Right renal pelvis (tissue), 4 donors: ENCODE results near the gene CTTNBP2NL. TPM values are rescaled to one million over a fixed set of nuclear protein-coding genes. Genes with fewer than 3 reads are reported as not detected.
"Not testable (repeated sequence)": the region's sequence is repeated elsewhere in the genome, so short reads cannot be mapped to it uniquely, and the experiment has no call there.

Experiments used
- DNase-seq, 4 donors: peaks; one replicate each; pipeline ENCODE4 v3.0.0-alpha.2; 2013; ENCODE audit warnings: low read depth in 4 of 4, low spot score in 3 of 4, missing footprints in 1 of 4
- polyA plus RNA-seq, 4 donors: library from polyadenylated mRNA; unstranded; fragments of 120-200 nt; gene quantifications; one replicate each; pipeline ENCODE4 v1.2.1, GENCODE V29; 2013; ENCODE audit not compliant: insufficient read length in 4 of 4

The CTTNBP2NL gene
- polyA plus RNA-seq, 4 donors, result 37.2 to 48.5 (median 47.4) TPM

DNA sequence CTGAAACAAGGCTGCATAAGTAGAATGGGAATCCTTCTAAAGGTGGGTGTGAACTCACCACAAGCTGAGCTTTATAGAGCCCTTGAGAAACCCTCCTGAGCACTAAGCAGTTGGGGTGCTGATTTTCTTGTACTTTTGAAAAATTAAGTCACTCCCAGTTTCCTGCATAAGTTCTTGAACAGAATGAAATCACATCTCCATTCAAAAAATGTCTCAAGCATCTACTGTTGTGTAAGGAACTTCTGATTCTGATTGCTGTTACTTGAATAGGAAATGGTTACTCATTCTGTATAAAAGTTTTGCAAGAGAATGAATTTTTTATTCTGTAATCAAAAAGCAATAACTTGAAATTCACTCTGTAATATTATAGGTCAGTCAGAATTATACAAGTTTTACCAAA lies 61.9 kb downstream of the CTTNBP2NL start:
- DNase-seq, result no peak

DNA sequence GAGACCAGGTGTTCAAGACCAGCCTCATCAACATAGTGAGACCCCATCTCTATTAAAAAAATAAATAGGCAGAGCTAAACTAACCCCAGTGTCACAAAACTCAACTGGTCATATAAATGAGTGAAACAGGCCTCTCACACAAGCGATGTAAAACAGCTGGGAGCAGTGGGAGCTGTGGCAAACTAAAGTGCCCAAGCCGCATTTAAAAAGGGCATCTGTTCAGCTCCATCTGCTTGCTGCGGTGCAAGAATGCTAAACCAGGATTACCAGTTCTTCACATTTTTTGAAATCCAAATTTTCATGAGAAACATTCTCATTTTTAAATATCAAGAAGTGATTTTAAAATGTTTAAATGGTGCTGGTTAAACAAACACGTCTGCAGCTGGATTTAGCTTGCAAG lies 62.7 kb downstream of the CTTNBP2NL start:
- DNase-seq, result no peak

- DNase-seq, result no peak
These were observed 64.6 kb downstream of the CTTNBP2NL start for GRCh38 chr1:112460615-112461014.

GRCh38 chr1:112461200-112461871 lies 65.3 kb downstream of the CTTNBP2NL start:
- no peak for DNase-seq

GRCh38 chr1:112462953-112463279 lies 66.9 kb downstream of the CTTNBP2NL start:
- DNase-seq, result no peak

DNA sequence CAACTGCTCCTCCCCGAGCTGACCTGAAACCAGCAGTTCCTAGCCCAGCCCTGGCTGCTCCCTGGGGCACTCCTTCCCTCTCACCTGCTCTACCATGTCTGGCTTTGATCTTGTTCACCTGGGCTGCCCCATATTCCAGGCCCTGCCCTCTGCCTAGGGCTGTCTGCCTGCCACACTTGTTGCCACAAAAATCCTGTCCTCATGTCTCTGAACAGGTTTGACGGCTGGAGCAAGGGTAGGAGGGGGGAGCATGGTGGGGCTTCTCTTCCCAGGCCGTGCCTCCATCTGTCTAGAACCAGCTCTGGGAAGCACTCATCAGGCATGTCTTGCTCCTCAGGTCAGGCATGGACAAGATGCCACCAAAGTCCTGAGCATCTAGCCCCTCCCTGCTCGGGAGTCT lies 68.5 kb downstream of the CTTNBP2NL start:
- no peak for DNase-seq

DNA sequence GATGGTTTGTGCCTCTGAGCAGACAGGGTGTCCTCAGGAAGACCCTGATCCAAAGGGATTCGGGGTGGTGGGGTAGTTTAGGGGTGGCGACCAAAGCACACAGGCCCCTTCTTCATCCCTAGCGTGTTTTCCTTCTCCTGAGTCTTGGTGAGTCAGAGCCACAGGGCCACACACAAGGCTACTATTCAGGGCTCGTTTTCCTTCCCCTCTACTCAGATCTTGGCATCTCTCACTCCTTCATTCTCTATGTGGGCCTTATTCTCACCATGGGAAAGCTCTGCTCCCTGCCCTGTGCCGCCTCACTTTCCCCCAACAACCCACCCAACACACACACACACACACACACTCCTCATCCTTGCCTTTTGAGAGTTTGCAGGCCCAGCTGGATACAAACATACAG lies 69.1 kb downstream of the CTTNBP2NL start:
- DNase-seq, result no peak

- DNase-seq, result peak; percentile 82 to 86 (median 83)
These were observed 70.2 kb downstream of the CTTNBP2NL start for GRCh38 chr1:112466078-112466660.

DNA sequence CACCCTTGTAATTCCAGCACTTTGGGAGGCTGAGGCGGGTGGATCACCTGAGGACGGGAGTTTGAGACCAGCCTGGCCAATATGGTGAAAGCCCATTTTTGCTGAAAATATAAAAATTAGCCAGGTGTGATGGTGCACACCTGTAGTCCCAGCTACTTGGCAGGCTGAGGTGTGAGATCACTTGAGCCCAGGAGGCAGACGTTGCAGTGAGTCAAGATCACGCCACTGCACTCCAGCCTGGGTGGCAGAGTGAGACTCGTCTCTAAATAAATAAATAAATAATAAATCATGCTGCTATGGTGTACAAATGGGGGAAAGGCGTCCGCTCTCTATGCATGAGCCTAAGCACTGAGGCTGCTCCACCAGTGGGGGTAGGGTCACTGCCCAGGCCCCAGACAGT lies 74.3 kb downstream of the CTTNBP2NL start:
- not testable (repeated sequence) for DNase-seq

DNA sequence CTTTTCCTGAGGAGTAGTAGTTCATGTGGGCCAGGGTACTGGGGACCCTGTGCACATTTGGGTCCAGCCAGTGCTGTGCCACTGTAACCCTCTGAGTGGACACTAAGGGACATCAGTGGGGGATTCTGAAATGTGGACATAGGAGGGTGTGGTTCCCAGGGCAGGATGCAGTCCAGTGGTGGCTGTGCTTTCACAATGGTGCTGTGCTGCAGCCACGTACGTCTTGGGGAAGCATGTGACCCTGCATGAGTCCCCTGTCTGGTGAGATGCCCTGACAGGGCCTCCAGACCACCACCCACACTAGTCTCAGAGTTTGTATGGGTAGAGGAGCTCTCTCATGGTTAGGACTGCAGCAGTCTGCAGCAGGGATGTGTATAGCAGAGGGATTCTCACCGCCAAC lies 75.0 kb downstream of the CTTNBP2NL start:
- no peak for DNase-seq

GRCh38 chr1:112472142-112472541 lies 76.1 kb downstream of the CTTNBP2NL start:
- DNase-seq, result no peak

- no peak for DNase-seq
These were observed 81.5 kb downstream of the CTTNBP2NL start for GRCh38 chr1:112477550-112477949.

DNA sequence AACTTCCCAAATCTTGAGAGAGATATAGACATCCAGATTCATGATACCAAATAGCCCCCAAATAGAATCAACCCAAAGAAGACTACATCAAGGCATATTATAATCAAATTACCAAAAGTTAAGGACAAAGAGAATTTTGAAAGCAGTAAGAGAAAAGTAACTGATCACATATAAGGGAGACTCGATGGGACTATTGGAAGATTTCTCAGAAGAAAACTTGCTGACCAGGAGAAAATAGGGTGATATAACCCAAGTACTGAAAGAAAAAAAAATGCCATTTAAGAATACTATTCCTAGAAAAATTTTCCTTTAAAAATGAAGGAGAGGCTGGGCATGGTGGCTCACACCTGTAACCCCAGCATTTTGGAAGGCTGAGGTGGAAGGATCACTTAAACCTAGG lies 82.3 kb downstream of the CTTNBP2NL start:
- no peak for DNase-seq

- not testable (repeated sequence) for DNase-seq
These were observed 90.0 kb downstream of the CTTNBP2NL start for GRCh38 chr1:112486063-112486462.

GRCh38 chr1:112487686-112488085 lies 91.7 kb downstream of the CTTNBP2NL start:
- DNase-seq, result not testable (repeated sequence)

- DNase-seq, result no peak
These were observed 92.1 kb downstream of the CTTNBP2NL start for GRCh38 chr1:112488141-112488540.

DNA sequence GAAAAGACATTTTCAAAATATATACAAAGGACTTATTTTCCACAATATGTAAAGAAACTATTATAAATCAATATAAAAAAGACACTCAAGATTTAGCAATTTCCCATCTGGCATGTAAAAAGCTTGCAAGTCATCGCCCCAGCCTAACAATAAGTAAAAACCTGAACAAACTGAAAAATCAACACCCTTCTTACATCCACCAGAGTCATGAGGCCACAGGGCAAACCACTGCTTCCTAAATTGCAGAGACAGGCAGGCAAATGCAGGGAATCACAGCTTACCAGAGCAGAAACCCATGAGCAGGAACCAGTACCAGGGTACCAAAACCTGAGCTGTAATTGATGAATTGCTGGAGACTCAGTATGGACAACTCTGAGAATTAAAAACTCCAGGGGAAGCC lies 96.1 kb downstream of the CTTNBP2NL start:
- DNase-seq, result no peak

- DNase-seq, result no peak
These were observed 97.3 kb downstream of the CTTNBP2NL start for GRCh38 chr1:112493351-112493750.

DNA sequence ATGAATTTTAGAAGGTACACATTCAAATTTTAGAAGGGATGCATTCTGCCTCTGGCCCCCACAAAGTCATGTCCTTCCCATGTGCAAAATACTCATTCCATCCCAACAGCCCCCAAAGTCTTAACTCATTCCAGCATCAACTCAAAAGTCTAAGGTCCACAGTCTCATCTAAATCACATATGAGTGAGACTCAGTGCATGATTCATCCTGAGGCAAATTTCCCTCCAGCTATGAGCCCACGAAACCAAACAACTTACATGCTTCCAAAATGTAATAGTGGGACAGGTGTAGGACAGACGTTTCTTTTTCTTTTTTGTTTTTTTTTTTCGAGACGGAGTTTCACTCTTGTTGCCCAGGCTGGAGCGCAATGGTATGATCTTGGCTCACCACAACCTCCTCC lies 100.3 kb downstream of the CTTNBP2NL start:
- DNase-seq, result no peak

DNA sequence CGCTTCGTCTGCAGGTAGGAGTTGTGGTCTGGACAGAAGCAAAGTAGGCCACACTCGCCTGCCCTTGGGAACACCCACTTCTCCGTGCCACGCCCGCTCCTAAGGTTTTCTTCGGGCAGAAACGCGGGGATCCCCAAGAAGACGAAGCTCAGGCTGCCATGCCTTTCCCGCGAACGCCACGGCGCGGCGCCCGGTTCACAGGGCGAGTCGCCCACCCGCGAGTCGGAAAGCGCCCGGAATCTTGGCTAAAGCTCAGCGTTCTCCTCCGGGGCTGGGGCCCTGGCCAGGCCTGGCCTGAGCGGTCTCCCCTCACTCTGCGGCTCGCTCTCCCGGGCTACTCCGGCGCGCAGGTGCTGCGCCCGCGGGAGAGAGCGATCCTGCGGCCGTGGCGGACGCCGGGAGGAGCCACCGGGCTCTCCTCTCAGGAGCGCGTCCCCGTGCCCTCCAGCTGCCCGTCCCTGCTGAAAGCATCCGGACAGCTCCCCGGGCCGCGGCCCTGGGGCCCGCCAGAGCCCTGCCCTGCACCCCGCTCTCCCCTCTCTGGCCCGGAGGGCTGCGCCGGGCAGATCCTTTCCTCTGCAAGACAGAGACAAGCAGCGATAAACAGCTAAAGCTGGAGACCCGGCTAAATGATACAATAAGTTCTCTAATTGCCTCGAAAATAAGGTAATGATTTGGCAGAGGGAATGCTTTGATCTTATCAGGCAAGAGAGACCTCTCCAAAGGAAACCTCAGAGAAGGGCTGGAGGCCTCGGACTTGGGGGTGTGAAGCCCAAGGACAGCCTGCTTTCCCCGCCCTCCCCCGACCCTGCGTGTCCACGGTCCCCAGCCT lies 106.0 kb downstream of the CTTNBP2NL start:
- DNase-seq, result no peak

GRCh38 chr1:112502826-112503225 lies 106.8 kb downstream of the CTTNBP2NL start:
- DNase-seq, result no peak
